Sigmoid colon (tissue), 7 donors: ENCODE data around the gene ANXA3. TPM values are rescaled to one million over a fixed set of nuclear protein-coding genes. Genes with fewer than 3 reads are reported as not detected.

Source experiments
- DNase-seq: peaks from one replicate; pipeline ENCODE4 v3.0.0-alpha.2; 2019
- H3K27ac ChIP-seq, 4 donors: fragments of 200-600 bp; sonication (generic); one replicate each; pipeline ENCODE4 v1.5.1; 2016 to 2019; ENCODE audit warnings: mild to moderate bottlenecking in 1 of 4
- H3K27me3 ChIP-seq, 3 donors: fragments of 200-600 bp; sonication (generic); one replicate each; pipeline ENCODE4 v1.5.1; 2019; ENCODE audit warnings: mild to moderate bottlenecking in 1 of 3
- H3K36me3 ChIP-seq, 4 donors: fragments of 200-600 bp; sonication (generic); one replicate each; pipeline ENCODE4 v1.5.1; 2016 to 2019
- H3K4me1 ChIP-seq, 4 donors: fragments of 200-600 bp; sonication (generic); one replicate each; pipeline ENCODE4 v1.5.1; 2017 to 2019
- H3K4me3 ChIP-seq, 4 donors: fragments of 200-600 bp; sonication (generic); one replicate each; pipeline ENCODE4 v1.5.1; 2017 to 2019; ENCODE audit warnings: mild to moderate bottlenecking in 2 of 4, moderate library complexity in 1 of 4
- H3K9me3 ChIP-seq, 4 donors: fragments of 200-600 bp in 3 of 4; sonication (generic) in 3 of 4; one replicate each; pipeline versions ENCODE4 v1.5.1 to v1.6.1; 2013 to 2019
- CTCF ChIP-seq, 4 experiments: fragments of 450-650 bp in 3 of 4; fragments of 200-600 bp in 1 of 4; IDR thresholded peaks; one replicate each; pipeline ENCODE4 v1.5.1; 2016 to 2019; ENCODE audit warnings: antibody characterized with exemption in 4 of 4, mild to moderate bottlenecking in 3 of 4, moderate library complexity in 2 of 4
- EP300 ChIP-seq, 4 donors: sonication (generic); formaldehyde crosslinking; IDR thresholded peaks; one replicate each; pipeline ENCODE4 v1.6.1; 2017; ENCODE audit warnings: antibody characterized with exemption in 4 of 4
- POLR2A ChIP-seq, 2 donors: fragments of 450-650 bp; IDR thresholded peaks; one replicate each; pipeline ENCODE4 v1.6.1; 2016; ENCODE audit warnings: antibody characterized with exemption in 2 of 2, mild to moderate bottlenecking in 2 of 2, moderate library complexity in 2 of 2
- POLR2AphosphoS5 ChIP-seq, 4 donors: sonication (generic); formaldehyde crosslinking; IDR thresholded peaks; one replicate each; pipeline ENCODE4 v1.6.1; 2017; ENCODE audit warnings: antibody characterized with exemption in 4 of 4
- WGBS, 2 donors: extraction: QIAGEN DNeasy Blood & Tissue Kit; methylation state at CpG; one replicate each; pipeline ENCODE4 v1.1.7; 2013; 5-methylcytosine and 5-hydroxymethylcytosine counted together
- intact Hi-C: fragments of 100-400 bp; cut with DNase I; formaldehyde crosslinking; loops from one replicate; pipeline ENCODE4 v1.15.1; 2023
- polyA plus RNA-seq, 3 donors: library from polyadenylated mRNA; stranded (reverse); fragments of 200-250 nt; gene quantifications; one replicate each; pipeline ENCODE4 v1.2.3, GENCODE V29; 2013
- total RNA-seq, 4 donors: library from RNA; depleted of rRNA; stranded (reverse); fragments of >200 nt; gene quantifications; one replicate each; pipeline ENCODE4 v1.1.0, GENCODE V29; 2016
- donor health status: healthy with polysubstance abuse.
- donor health status: Bipolar disorder and iron deficiency.
- donor health status: healthy.

The ANXA3 gene
- total and polyA plus RNA-seq, 7 donors = 17.8 to 109 (median 46.4) TPM

GRCh38 chr4:78519962-78520361 is 31.6 kb upstream of the ANXA3 start:
- Histone ChIP-seq H3K4me1 (peaks cover 0 to 13% (median 2%) of the 10 kb centered on the region in 4 donors), H3K9me3 (no peaks in the 10 kb centered on the region), H3K4me3 (no peak overlapping the region), H3K36me3 (no peaks in the 10 kb centered on the region), H3K27ac (no peak overlapping the region), H3K27me3 (no peaks in the 10 kb centered on the region)
- TF ChIP-seq CTCF (IDR thresholded peaks at IDR 0.05) = no peak
- TF ChIP-seq POLR2A (IDR thresholded peaks at IDR 0.05) = no peak
- TF ChIP-seq EP300 (IDR thresholded peaks at IDR 0.05) = no peak
- no peak for TF ChIP-seq POLR2AphosphoS5 (IDR thresholded peaks at IDR 0.05)
- 87 to 92% methylated on average over 3 of the region's 3 CpGs for WGBS, 2 donors
- intact Hi-C loops = loop anchor here (10.0 kb wide), 1 partner anchor 465 kb away; the partner anchor contains the start of gene FRAS1
- DNase-seq = no peak

GRCh38 chr4:78520808-78521226 is 30.8 kb upstream of the ANXA3 start:
- H3K27ac ChIP-seq = peak overlapping the region in 1 of 4 donors; percentile 14
- TF ChIP-seq POLR2A (IDR thresholded peaks at IDR 0.05) = no peak
- no peak for TF ChIP-seq POLR2AphosphoS5 (IDR thresholded peaks at IDR 0.05)
- no peak for TF ChIP-seq CTCF (IDR thresholded peaks at IDR 0.05)
- TF ChIP-seq EP300 (IDR thresholded peaks at IDR 0.05) = no peak
- intact Hi-C loops = no loop called here
- no peaks in the 10 kb centered on the region for H3K36me3 ChIP-seq
- no peak overlapping the region for H3K4me3 ChIP-seq
- 65 to 83% methylated on average over 3 of the region's 3 CpGs for WGBS, 2 donors
- peaks cover 0 to 13% (median 2%) of the 10 kb centered on the region in 4 donors for H3K4me1 ChIP-seq
- H3K27me3 ChIP-seq = no peaks in the 10 kb centered on the region
- no peak for DNase-seq
- no peaks in the 10 kb centered on the region for H3K9me3 ChIP-seq

- no peaks in the 10 kb centered on the region for H3K9me3 ChIP-seq
- TF ChIP-seq EP300 (IDR thresholded peaks at IDR 0.05) (no peak), POLR2AphosphoS5 (IDR thresholded peaks at IDR 0.05) (no peak), CTCF (IDR thresholded peaks at IDR 0.05) (no peak), POLR2A (IDR thresholded peaks at IDR 0.05) (no peak)
- peaks cover 0 to 13% (median 2%) of the 10 kb centered on the region in 4 donors for H3K4me1 ChIP-seq
- DNase-seq = no peak
- WGBS, 2 donors = 0 to 91% methylated on average over 1 of the region's 1 CpG
- H3K36me3 ChIP-seq = no peaks in the 10 kb centered on the region
- H3K27ac ChIP-seq = no peak overlapping the region
- intact Hi-C loops = no loop called here
- no peaks in the 10 kb centered on the region for H3K27me3 ChIP-seq
- H3K4me3 ChIP-seq = no peak overlapping the region
Observed at GRCh38 chr4:78524009-78524408, 27.6 kb upstream of the ANXA3 start.

- Histone ChIP-seq H3K9me3 (no peaks in the 10 kb centered on the region), H3K4me3 (no peak overlapping the region), H3K27me3 (no peaks in the 10 kb centered on the region), H3K4me1 (peaks cover 0 to 11% (median 2%) of the 10 kb centered on the region in 4 donors), H3K27ac (no peak overlapping the region), H3K36me3 (no peaks in the 10 kb centered on the region)
- DNase-seq = no peak
- TF ChIP-seq EP300 (IDR thresholded peaks at IDR 0.05) (no peak), POLR2AphosphoS5 (IDR thresholded peaks at IDR 0.05) (no peak), POLR2A (IDR thresholded peaks at IDR 0.05) (no peak)
- 68 to 79% methylated on average over 3 of the region's 3 CpGs for WGBS, 2 donors
- intact Hi-C loops = no loop called here
Observed at GRCh38 chr4:78525559-78525958, 26.0 kb upstream of the ANXA3 start.

DNA sequence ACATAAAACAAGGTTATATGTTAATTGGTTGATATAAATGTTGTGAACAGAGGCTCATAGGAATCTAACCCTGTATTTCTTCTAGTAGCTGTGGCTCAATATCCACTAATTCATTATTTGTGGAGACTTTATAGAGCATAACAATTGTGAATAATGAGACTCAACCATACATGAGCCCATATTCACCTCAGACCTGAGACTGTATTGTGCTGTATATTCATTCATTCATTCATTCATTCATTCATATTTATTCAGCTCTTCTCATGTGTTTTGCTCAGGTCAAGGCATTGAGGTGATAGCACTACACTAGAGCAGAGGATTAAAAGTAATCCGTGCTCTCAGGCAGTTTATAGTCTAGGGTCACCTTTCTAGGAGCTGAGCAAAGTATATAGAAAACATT is 24.5 kb upstream of the ANXA3 start:
- DNase-seq = no peak
- Histone ChIP-seq H3K27ac (no peak overlapping the region), H3K36me3 (no peaks in the 10 kb centered on the region), H3K27me3 (no peaks in the 10 kb centered on the region), H3K9me3 (no peaks in the 10 kb centered on the region), H3K4me3 (no peak overlapping the region), H3K4me1 (no peaks in the 10 kb centered on the region)
- intact Hi-C loops = no loop called here
- TF ChIP-seq EP300 (IDR thresholded peaks at IDR 0.05) (no peak), POLR2A (IDR thresholded peaks at IDR 0.05) (no peak), CTCF (IDR thresholded peaks at IDR 0.05) (no peak), POLR2AphosphoS5 (IDR thresholded peaks at IDR 0.05) (no peak)
- 87 to 96% methylated on average over 1 of the region's 1 CpG for WGBS, 2 donors
